Esophagus muscularis mucosa (tissue), 4 donors: ENCODE results near the gene TMED4. TPM values are rescaled to one million over a fixed set of nuclear protein-coding genes. Genes with fewer than 3 reads are reported as not detected.

Source experiments
- DNase-seq: peaks from one replicate; pipeline ENCODE4 v3.0.0-alpha.2; 2017; ENCODE audit errors: extremely low spot score
- H3K27ac ChIP-seq, 4 donors: fragments of 200-600 bp; sonication (generic); replicated peaks in 1 of 4; 1 replicate in 3 of 4; 2 replicates in 1 of 4; pipeline ENCODE4 v1.5.1; 2016 to 2019; ENCODE audit warnings: mild to moderate bottlenecking in 1 of 4
- H3K27me3 ChIP-seq, 4 donors: fragments of 200-600 bp; sonication (generic); one replicate each; pipeline versions ENCODE4 v1.5.1 to v1.6.0; 2016 to 2019
- H3K36me3 ChIP-seq, 4 donors: fragments of 200-600 bp; sonication (generic); one replicate each; pipeline ENCODE4 v1.5.1; 2016 to 2019
- H3K4me1 ChIP-seq, 4 donors: fragments of 200-600 bp; sonication (generic); one replicate each; pipeline ENCODE4 v1.5.1; 2016 to 2019
- H3K4me3 ChIP-seq, 4 donors: fragments of 200-600 bp; sonication (generic); 1 replicate in 2 of 4; 2 replicates in 2 of 4; pipeline ENCODE4 v1.5.1; 2016 to 2019; ENCODE audit warnings: mild to moderate bottlenecking in 4 of 4, moderate library complexity in 1 of 4
- H3K9me3 ChIP-seq, 4 donors: fragments of 200-600 bp; sonication (generic); 1 replicate in 3 of 4; 2 replicates in 1 of 4; pipeline ENCODE4 v1.5.1; 2016 to 2019
- CTCF ChIP-seq, 3 experiments: fragments of 200-600 bp in 2 of 3; fragments of 450-650 bp in 1 of 3; sonication (generic) in 2 of 3; IDR thresholded peaks; one replicate each; pipeline ENCODE4 v1.5.1; 2017 to 2019; ENCODE audit warnings: antibody characterized with exemption in 3 of 3, mild to moderate bottlenecking in 2 of 3, moderate library complexity in 1 of 3
- EP300 ChIP-seq: sonication (generic); formaldehyde crosslinking; IDR thresholded peaks from one replicate; pipeline ENCODE4 v1.6.1; 2017; ENCODE audit warnings: antibody characterized with exemption
- POLR2A ChIP-seq: fragments of 450-650 bp; IDR thresholded peaks from one replicate; pipeline ENCODE4 v1.6.1; 2017; ENCODE audit warnings: antibody characterized with exemption, moderate library complexity, mild to moderate bottlenecking, low read depth
- POLR2AphosphoS5 ChIP-seq, 2 donors: sonication (generic); formaldehyde crosslinking; IDR thresholded peaks; one replicate each; pipeline ENCODE4 v1.6.1; 2017; ENCODE audit warnings: antibody characterized with exemption in 2 of 2
- WGBS: methylation state at CpG from one replicate; pipeline ENCODE4 v1.1.5; 2018; 5-methylcytosine and 5-hydroxymethylcytosine counted together
- intact Hi-C: fragments of 100-400 bp; cut with DNase I; formaldehyde crosslinking; loops from one replicate; pipeline ENCODE4 v1.15.1; 2023
- total RNA-seq, 4 donors: library from RNA; depleted of rRNA; stranded (reverse); fragments of >200 nt; gene quantifications; one replicate each; pipeline versions ENCODE4 v1.1.0 to v1.2.1, GENCODE V29; 2016

The TMED4 gene
- 100 to 1,000 TPM in 2 of 4 donors, 10 to 100 TPM in 2; 82.3 to 154 (median 116) TPM for total RNA-seq

GRCh38 chr7:44581879-44582603 lies at the start of gene TMED4:
Gene TMED4, minus strand, starts transcription at chr7:44582231. Its CDS starts 25 bp downstream, at chr7:44582206.
- H3K4me3 ChIP-seq = peak within 1 kb of the TSS; percentile 82 to 97 (median 84)
- peaks cover 16 to 32% (median 28%) of the 10 kb centered on the region in 4 donors for H3K4me1 ChIP-seq
- WGBS = 0% methylated on average over 13 of the region's 71 CpGs
- no peaks in the 10 kb centered on the region for H3K9me3 ChIP-seq
- TF ChIP-seq POLR2AphosphoS5 (IDR thresholded peaks at IDR 0.05) (peak; percentile 97 to 98), CTCF (IDR thresholded peaks at IDR 0.05) (peak in 1 of 3 experiments; percentile 27), POLR2A (peak; percentile 82), EP300 (no peak)
- DNase-seq = peak; percentile 100
- peaks cover 17 to 41% (median 32%) of the 10 kb centered on the region in 4 donors for H3K36me3 ChIP-seq
- H3K27ac ChIP-seq = peak within 1 kb of the TSS; percentile 94 to 98 (median 96)
- intact Hi-C loops = loop anchor here (10.0 kb wide), 1 partner anchor 403 kb away; no protein-coding TSS in a partner anchor
- H3K27me3 ChIP-seq = no peaks in the 10 kb centered on the region

- no peaks in the 10 kb centered on the region for H3K27me3 ChIP-seq
- peak overlapping the region; percentile 64 to 81 (median 72) for H3K27ac ChIP-seq
- peaks cover 0 to 24% (median 13%) of the 10 kb centered on the region in 4 donors for H3K36me3 ChIP-seq
- H3K4me1 ChIP-seq = peaks cover 57 to 66% (median 64%) of the 10 kb centered on the region in 4 donors
- WGBS = 37% methylated on average over 6 of the region's 6 CpGs
- TF ChIP-seq POLR2AphosphoS5 (IDR thresholded peaks at IDR 0.05) = no peak
- no peak for TF ChIP-seq CTCF (IDR thresholded peaks at IDR 0.05)
- no peak for TF ChIP-seq POLR2A
- TF ChIP-seq EP300 = no peak
- H3K4me3 ChIP-seq = no peak overlapping the region
- no peak for DNase-seq
- intact Hi-C loops = no loop called here
- H3K9me3 ChIP-seq = no peaks in the 10 kb centered on the region
Measured at GRCh38 chr7:44631458-44632115, 49.6 kb upstream of the TMED4 start.

- peaks cover 56 to 69% (median 62%) of the 10 kb centered on the region in 4 donors for H3K4me1 ChIP-seq
- intact Hi-C loops = no loop called here
Measured at GRCh38 chr7:44630792-44631457, 48.9 kb upstream of the TMED4 start.

More at GRCh38 chr7:44630792-44631457, 48.9 kb upstream of the TMED4 start:
- no peak for TF ChIP-seq CTCF (IDR thresholded peaks at IDR 0.05)
- no peak for TF ChIP-seq EP300
- TF ChIP-seq POLR2AphosphoS5 (IDR thresholded peaks at IDR 0.05) = no peak
- no peak for TF ChIP-seq POLR2A
- 78% methylated on average over 11 of the region's 11 CpGs for WGBS
- peak overlapping the region; percentile 64 to 81 (median 72) for H3K27ac ChIP-seq
- H3K4me3 ChIP-seq = no peak overlapping the region
- no peaks in the 10 kb centered on the region for H3K27me3 ChIP-seq
- peaks cover 0 to 27% (median 18%) of the 10 kb centered on the region in 4 donors for H3K36me3 ChIP-seq
- DNase-seq = no peak
- no peaks in the 10 kb centered on the region for H3K9me3 ChIP-seq
